MM.1S (cell line): Measurements from ENCODE around the gene DNLZ.

Source experiments
- CTCF ChIP-seq: fragments of 300-600 bp; sonication (generic); IDR thresholded peaks from 2 replicates; pipeline ENCODE4 v1.5.1; 2016; ENCODE audit warnings: antibody characterized with exemption, low read length, mixed read lengths
- EZH2 ChIP-seq: fragments of 300-600 bp; sonication (generic); optimal IDR thresholded peaks from 2 replicates; pipeline ENCODE3; 2017; ENCODE audit warnings: low read depth, mild to moderate bottlenecking, antibody characterized with exemption, low read length, mixed read lengths
- EZH2phosphoT487 ChIP-seq: fragments of 300-600 bp; sonication (generic); IDR thresholded peaks from 2 replicates; pipeline ENCODE4 v1.6.1; 2018; ENCODE audit warnings: antibody characterized with exemption, low read length

- no peak for TF ChIP-seq CTCF
- TF ChIP-seq EZH2: no peak
- no peak for TF ChIP-seq EZH2phosphoT487
Measured at GRCh38 chr9:136385015-136385414, 21.5 kb upstream of the DNLZ start.
